CD14-positive monocyte (primary cell): ENCODE data around the gene CHRNA4. TPM values are rescaled to one million over a fixed set of nuclear protein-coding genes. Genes with fewer than 3 reads are reported as not detected.
"Not testable (repeated sequence)": the region's sequence is repeated elsewhere in the genome, so short reads cannot be mapped to it uniquely, and the experiment has no call there.

Experiments used
- DNase-seq, 3 donors: peaks; one replicate each; pipeline ENCODE4 v3.0.0-alpha.2; 2011 to 2022
- H2AFZ ChIP-seq: 2 replicates; pipeline ENCODE4 v1.6.0; 2012; ENCODE audit warnings: mild to moderate bottlenecking, low read depth, low read length, inconsistent platforms; ENCODE audit not compliant: insufficient read depth, poor library complexity, severe bottlenecking
- H3K27ac ChIP-seq, 2 donors: 1 replicate in 1 of 2; 2 replicates in 1 of 2; pipeline ENCODE4 v1.5.1; 2012 to 2013; ENCODE audit warnings: low read length in 2 of 2, control low read depth in 1 of 2, inconsistent platforms in 1 of 2, low read depth in 1 of 2, mild to moderate bottlenecking in 1 of 2
- H3K27me3 ChIP-seq, 2 donors: one replicate each; pipeline versions ENCODE4 v1.6.0 to v1.6.1; 2011 to 2013; ENCODE audit warnings: low read length in 2 of 2; ENCODE audit not compliant: control insufficient read depth in 2 of 2, insufficient read depth in 2 of 2
- H3K36me3 ChIP-seq, 2 donors: replicated peaks in 1 of 2; 1 replicate in 1 of 2; 2 replicates in 1 of 2; pipeline versions ENCODE4 v1.5.1 to v1.6.1; 2012 to 2013; ENCODE audit warnings: low read length in 2 of 2, control low read depth in 1 of 2, inconsistent platforms in 1 of 2, mild to moderate bottlenecking in 1 of 2; ENCODE audit not compliant: insufficient read depth in 2 of 2, control insufficient read depth in 1 of 2
- H3K4me1 ChIP-seq, 2 donors: 1 replicate in 1 of 2; 2 replicates in 1 of 2; pipeline versions ENCODE4 v1.5.1 to v1.6.1; 2012 to 2013; ENCODE audit warnings: low read length in 2 of 2, control low read depth in 1 of 2, inconsistent platforms in 1 of 2, mild to moderate bottlenecking in 1 of 2, moderate library complexity in 1 of 2; ENCODE audit not compliant: insufficient read depth in 2 of 2, control insufficient read depth in 1 of 2
- H3K4me2 ChIP-seq: replicated peaks from 2 replicates; pipeline ENCODE3; 2012; ENCODE audit warnings: low read length, moderate library complexity, mild to moderate bottlenecking; ENCODE audit not compliant: poor library complexity, severe bottlenecking; ENCODE audit errors: extremely low read depth
- H3K4me3 ChIP-seq, 3 experiments: fragments of 200-600 bp in 1 of 3; sonication (generic) in 1 of 3; replicated peaks in 1 of 3; 1 replicate in 2 of 3; 2 replicates in 1 of 3; pipeline ENCODE4 v1.5.1; 2011 to 2013; ENCODE audit warnings: low read length in 3 of 3, mild to moderate bottlenecking in 3 of 3, control low read depth in 2 of 3, low read depth in 2 of 3, inconsistent platforms in 1 of 3, moderate library complexity in 1 of 3
- H3K79me2 ChIP-seq: 2 replicates; pipeline ENCODE4 v1.6.0; 2012; ENCODE audit warnings: mild to moderate bottlenecking, control low read depth, inconsistent platforms, low read length, moderate library complexity; ENCODE audit not compliant: insufficient read depth
- H3K9ac ChIP-seq: 2 replicates; pipeline ENCODE4 v1.6.0; 2017; ENCODE audit warnings: low read length, mild to moderate bottlenecking; ENCODE audit not compliant: insufficient read depth, poor library complexity, severe bottlenecking
- H3K9me3 ChIP-seq, 2 donors: replicated peaks in 1 of 2; 1 replicate in 1 of 2; 2 replicates in 1 of 2; pipeline versions ENCODE4 v1.5.1 to v1.6.1; 2012 to 2013; ENCODE audit warnings: low read length in 2 of 2, control low read depth in 1 of 2; ENCODE audit not compliant: control insufficient read depth in 1 of 2, insufficient read depth in 1 of 2
- H4K20me1 ChIP-seq: 2 replicates; pipeline ENCODE4 v1.6.0; 2012; ENCODE audit warnings: mild to moderate bottlenecking, low read length, control low read depth, moderate library complexity; ENCODE audit not compliant: insufficient read depth
- H3K27ac Mint-ChIP-seq, 7 donors: one replicate each; pipeline ENCODE4 v1.8.0; 2020; ENCODE audit warnings: mild to moderate bottlenecking in 7 of 7, mixed read lengths in 7 of 7, moderate library complexity in 6 of 7, inconsistent platforms in 2 of 7
- H3K27me3 Mint-ChIP-seq, 3 donors: one replicate each; pipeline ENCODE4 v1.8.0; 2021 to 2022; ENCODE audit warnings: low read depth in 3 of 3, mild to moderate bottlenecking in 3 of 3, mixed read lengths in 3 of 3, moderate library complexity in 3 of 3, inconsistent platforms in 1 of 3
- H3K36me3 Mint-ChIP-seq, 2 donors: one replicate each; pipeline ENCODE4 v1.8.0; 2020; ENCODE audit warnings: mixed read lengths in 2 of 2, inconsistent platforms in 1 of 2, mild to moderate bottlenecking in 1 of 2
- H3K4me1 Mint-ChIP-seq: one replicate; pipeline ENCODE4 v1.8.0; 2020; ENCODE audit warnings: mild to moderate bottlenecking, mixed read lengths
- H3K4me3 Mint-ChIP-seq, 2 donors: one replicate each; pipeline ENCODE4 v1.8.0; 2020; ENCODE audit warnings: mild to moderate bottlenecking in 2 of 2, mixed read lengths in 2 of 2, moderate library complexity in 1 of 2
- H3K9me3 Mint-ChIP-seq, 7 donors: one replicate each; pipeline ENCODE4 v1.8.0; 2020 to 2022; ENCODE audit warnings: mixed read lengths in 7 of 7, mild to moderate bottlenecking in 6 of 7, moderate library complexity in 6 of 7, inconsistent platforms in 2 of 7
- CTCF ChIP-seq: fragments of 200-600 bp; IDR thresholded peaks from one replicate; pipeline ENCODE4 v1.8.0; 2022; ENCODE audit warnings: antibody characterized with exemption, mild to moderate bottlenecking
- WGBS: methylation state at CpG from one replicate; pipeline ENCODE4 v1.1.5; 2013; ENCODE audit warnings: missing lambda C conversion rate; ENCODE audit not compliant: insufficient coverage; 5-methylcytosine and 5-hydroxymethylcytosine counted together
- intact Hi-C, 2 donors: fragments of 100-400 bp; cut with micrococcal nuclease; formaldehyde crosslinking; loops; one replicate each; pipeline versions ENCODE4 v1.15.0 to v1.15.1; 2023
- polyA plus RNA-seq, 3 donors: library from polyadenylated mRNA; depleted of rRNA in 1 of 3; unstranded in 2 of 3; stranded (reverse) in 1 of 3; fragments of 300-500 nt in 2 of 3; fragments of >200 nt in 1 of 3; fragmentation: Illumina TruSeq in 2 of 3; gene quantifications; 1 replicate in 2 of 3; 2 replicates in 1 of 3; pipeline ENCODE4 v1.2.3, GENCODE V29; 2012 to 2021

Gene CHRNA4
- polyA plus RNA-seq, 3 donors = not detected

DNA sequence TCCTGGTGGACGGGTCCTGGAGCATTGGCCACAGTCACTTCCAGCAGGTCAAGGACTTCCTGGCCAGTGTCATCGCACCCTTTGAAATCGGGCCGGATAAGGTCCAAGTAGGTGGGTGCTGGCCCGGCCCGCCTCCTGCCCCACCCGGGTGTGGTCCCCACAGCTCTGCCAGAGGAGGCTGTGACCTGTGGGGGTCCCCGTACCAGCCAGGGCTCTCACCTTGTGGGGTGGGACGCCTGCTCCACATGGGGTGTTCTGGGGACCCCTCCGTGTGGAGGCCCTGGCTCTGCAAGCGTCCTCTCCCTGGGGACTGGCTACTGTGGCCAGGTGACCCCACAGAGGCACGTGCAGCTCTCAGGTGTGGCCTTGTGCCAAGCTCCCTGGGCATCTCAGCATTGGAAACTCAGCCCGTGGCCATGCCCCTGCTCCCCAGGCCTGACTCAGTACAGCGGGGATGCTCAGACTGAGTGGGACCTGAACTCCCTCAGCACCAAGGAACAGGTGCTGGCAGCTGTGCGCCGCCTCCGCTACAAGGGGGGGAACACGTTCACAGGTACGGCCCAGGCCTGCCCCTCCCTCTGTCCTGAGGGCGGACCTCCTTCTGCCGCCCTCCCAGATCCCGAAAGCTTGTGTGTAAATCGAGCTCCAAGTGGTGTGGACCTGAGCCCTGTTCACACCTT lies 53.5 kb downstream of the CHRNA4 start:
- no peaks in the 10 kb centered on the region for H3K4me1 ChIP-seq
- H4K20me1 ChIP-seq = no peaks in the 10 kb centered on the region
- H3K9ac ChIP-seq = no peak overlapping the region
- H3K4me2 ChIP-seq = no peak overlapping the region
- intact Hi-C loops = no loop called here
- DNase-seq = no peak
- no peak overlapping the region for H3K27ac ChIP-seq
- 86% methylated on average over 21 of the region's 23 CpGs for WGBS
- H3K36me3 ChIP-seq = no peaks in the 10 kb centered on the region
- no peak for TF ChIP-seq CTCF
- no peaks in the 10 kb centered on the region for H3K27me3 ChIP-seq
- Mint-ChIP-seq H3K9me3 (peaks cover 0 to 1% (median 0%) of the 10 kb centered on the region in 7 donors), H3K4me3 (no peak overlapping the region), H3K4me1 (no peaks in the 10 kb centered on the region), H3K27ac (no peak overlapping the region), H3K27me3 (peaks cover 0 to 5% (median 2%) of the 10 kb centered on the region in 3 donors), H3K36me3 (no peaks in the 10 kb centered on the region)
- no peak overlapping the region for H3K4me3 ChIP-seq
- H2AFZ ChIP-seq = no peak overlapping the region
- no peaks in the 10 kb centered on the region for H3K9me3 ChIP-seq
- no peaks in the 10 kb centered on the region for H3K79me2 ChIP-seq

GRCh38 chr20:63306673-63307537 lies 54.2 kb downstream of the CHRNA4 start:
- Histone ChIP-seq H3K4me2 (no peak overlapping the region), H2AFZ (no peak overlapping the region), H3K9me3 (no peaks in the 10 kb centered on the region), H3K9ac (no peak overlapping the region), H3K4me1 (no peaks in the 10 kb centered on the region), H3K27ac (no peak overlapping the region), H3K79me2 (no peaks in the 10 kb centered on the region), H4K20me1 (no peaks in the 10 kb centered on the region), H3K4me3 (no peak overlapping the region), H3K27me3 (no peaks in the 10 kb centered on the region), H3K36me3 (no peaks in the 10 kb centered on the region)
- Mint-ChIP-seq H3K4me3 (no peak overlapping the region), H3K36me3 (no peaks in the 10 kb centered on the region), H3K27ac (no peak overlapping the region), H3K4me1 (no peaks in the 10 kb centered on the region), H3K9me3 (peaks cover 0 to 8% (median 4%) of the 10 kb centered on the region in 7 donors), H3K27me3 (peaks cover 0 to 9% (median 4%) of the 10 kb centered on the region in 3 donors)
- WGBS = 90% methylated on average over 35 of the region's 35 CpGs
- no peak for DNase-seq
- intact Hi-C loops = no loop called here
- no peak for TF ChIP-seq CTCF

DNA sequence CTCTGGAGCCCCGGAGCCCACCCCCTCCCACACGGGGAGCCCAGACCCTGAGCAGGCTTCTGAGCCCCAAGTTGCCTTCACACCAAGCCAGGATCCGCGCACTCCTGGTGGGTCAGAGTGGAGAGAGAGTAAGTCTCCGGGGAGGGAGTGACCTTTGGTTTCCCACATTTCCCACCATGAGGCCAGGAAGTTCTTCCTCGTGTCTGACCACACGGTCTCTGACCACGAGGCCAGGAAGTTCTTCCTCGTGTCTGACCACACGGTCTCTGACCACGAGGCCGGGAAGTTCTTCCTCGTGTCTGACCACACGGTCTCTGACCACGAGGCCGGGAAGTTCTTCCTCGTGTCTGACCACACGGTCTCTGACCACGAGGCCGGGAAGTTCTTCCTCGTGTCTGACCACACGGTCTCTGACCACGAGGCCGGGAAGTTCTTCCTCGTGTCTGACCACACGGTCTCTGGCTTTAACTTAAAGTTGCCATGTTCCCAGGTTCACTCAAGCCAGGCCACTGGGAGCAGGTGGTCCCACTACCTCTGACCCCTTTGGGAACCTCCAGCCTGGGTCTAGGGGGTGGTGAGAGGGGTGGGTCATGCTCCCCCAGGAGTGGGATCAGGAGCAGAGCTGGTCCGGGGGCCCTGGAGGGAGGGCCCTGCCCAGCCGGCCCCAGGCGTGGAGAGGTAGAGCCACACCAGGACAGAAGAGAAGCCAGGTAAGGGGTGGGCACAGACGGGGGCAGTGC lies 55.0 kb downstream of the CHRNA4 start:
- H3K9ac ChIP-seq, H3K4me1 Mint-ChIP-seq, DNase-seq, H3K9me3 ChIP-seq, H3K36me3 ChIP-seq, H3K79me2 ChIP-seq, H3K4me1 ChIP-seq, H3K27ac Mint-ChIP-seq, H3K27me3 ChIP-seq, H3K27ac ChIP-seq, H2AFZ ChIP-seq, H3K4me3 Mint-ChIP-seq, H4K20me1 ChIP-seq, H3K27me3 Mint-ChIP-seq, H3K36me3 Mint-ChIP-seq, H3K4me3 ChIP-seq, intact Hi-C loops, H3K4me2 ChIP-seq: not testable (repeated sequence)
- WGBS = 86% methylated on average over 4 of the region's 30 CpGs
- peaks cover 3 to 15% (median 10%) of the 10 kb centered on the region in 7 donors for H3K9me3 Mint-ChIP-seq
